C4-2B (cell line): ENCODE results near the gene AXL.

Source experiments
- CTCF ChIP-seq: fragments of 450-650 bp; conservative IDR thresholded peaks from 2 replicates; pipeline ENCODE4 v1.5.1; 2017; ENCODE audit warnings: mild to moderate bottlenecking
- ZFX ChIP-seq: fragments of 450-650 bp; IDR thresholded peaks from 2 replicates; pipeline ENCODE4 v1.6.1; 2017

GRCh38 chr19:41248895-41249294 is 29.9 kb downstream of the AXL start:
- TF ChIP-seq CTCF (no peak), ZFX (no peak)
